Ovary (tissue), 3 donors: ENCODE measurements around the gene SLC18A3.

Experiments used
- EP300 ChIP-seq: sonication (generic); formaldehyde crosslinking; IDR thresholded peaks from one replicate; pipeline ENCODE4 v1.6.1; 2017; ENCODE audit warnings: antibody characterized with exemption
- POLR2A ChIP-seq: fragments of 450-650 bp; IDR thresholded peaks from one replicate; pipeline ENCODE4 v1.6.1; 2017; ENCODE audit warnings: antibody characterized with exemption, mild to moderate bottlenecking, moderate library complexity
- TF ChIP-seq, protein P1 (sequence below), 3 donors: fragments of 450-650 bp in 2 of 3; fragments of 200-600 bp in 1 of 3; IDR thresholded peaks; one replicate each; pipeline versions ENCODE4 v1.5.1 to v1.8.0; 2016 to 2022; ENCODE audit warnings: antibody characterized with exemption in 3 of 3, mild to moderate bottlenecking in 1 of 3
- donor health status: DM: no; HTN: no; CAD: no.

DNA sequence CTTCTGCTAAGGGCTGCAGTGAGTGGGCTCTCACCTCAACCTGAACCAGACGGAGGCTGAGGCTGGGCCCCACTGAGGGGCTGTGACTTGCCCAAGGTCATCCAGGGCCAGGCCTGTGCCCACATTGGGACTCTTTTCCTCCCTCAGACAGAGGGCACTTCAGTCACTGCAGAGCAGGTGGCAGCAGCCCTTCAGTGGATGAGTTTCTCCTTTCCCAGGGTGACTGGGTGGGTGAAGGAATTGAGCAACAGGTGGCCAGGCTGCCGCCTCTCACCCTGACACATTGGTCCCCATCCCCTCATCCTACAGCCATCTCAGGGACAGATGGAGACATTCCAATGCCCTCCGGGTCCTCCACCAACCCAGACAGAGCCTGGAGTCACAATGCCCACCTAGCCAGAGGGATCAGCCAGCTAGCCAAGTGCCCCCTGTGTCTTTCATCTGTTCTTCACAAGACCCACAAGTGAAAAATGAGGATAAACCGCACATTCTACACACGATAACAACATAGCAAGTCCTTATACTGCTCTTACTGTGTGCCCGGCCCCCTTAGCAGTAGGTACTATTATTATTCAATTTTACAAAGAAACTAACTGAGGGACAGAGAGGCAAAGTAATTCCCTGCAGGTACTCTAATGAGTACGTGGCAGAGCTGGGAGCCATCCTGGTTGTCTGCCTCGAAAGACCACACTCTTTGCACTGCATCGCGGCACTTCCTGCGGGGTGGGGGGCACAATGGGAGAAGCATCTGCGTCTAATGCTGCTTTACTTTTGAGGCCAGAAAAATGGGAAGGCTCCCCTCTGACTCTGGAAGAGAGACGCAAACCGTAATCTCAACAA lies 1.7 kb upstream of the SLC18A3 start:
- TF ChIP-seq POLR2A (no peak), EP300 (no peak)
- TF ChIP-seq, protein P1, sequence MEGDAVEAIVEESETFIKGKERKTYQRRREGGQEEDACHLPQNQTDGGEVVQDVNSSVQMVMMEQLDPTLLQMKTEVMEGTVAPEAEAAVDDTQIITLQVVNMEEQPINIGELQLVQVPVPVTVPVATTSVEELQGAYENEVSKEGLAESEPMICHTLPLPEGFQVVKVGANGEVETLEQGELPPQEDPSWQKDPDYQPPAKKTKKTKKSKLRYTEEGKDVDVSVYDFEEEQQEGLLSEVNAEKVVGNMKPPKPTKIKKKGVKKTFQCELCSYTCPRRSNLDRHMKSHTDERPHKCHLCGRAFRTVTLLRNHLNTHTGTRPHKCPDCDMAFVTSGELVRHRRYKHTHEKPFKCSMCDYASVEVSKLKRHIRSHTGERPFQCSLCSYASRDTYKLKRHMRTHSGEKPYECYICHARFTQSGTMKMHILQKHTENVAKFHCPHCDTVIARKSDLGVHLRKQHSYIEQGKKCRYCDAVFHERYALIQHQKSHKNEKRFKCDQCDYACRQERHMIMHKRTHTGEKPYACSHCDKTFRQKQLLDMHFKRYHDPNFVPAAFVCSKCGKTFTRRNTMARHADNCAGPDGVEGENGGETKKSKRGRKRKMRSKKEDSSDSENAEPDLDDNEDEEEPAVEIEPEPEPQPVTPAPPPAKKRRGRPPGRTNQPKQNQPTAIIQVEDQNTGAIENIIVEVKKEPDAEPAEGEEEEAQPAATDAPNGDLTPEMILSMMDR (IDR thresholded peaks at IDR 0.05): no peak
